ENCODE measurements around the gene NCEH1. TPM values are rescaled to one million over a fixed set of nuclear protein-coding genes. Genes with fewer than 3 reads are reported as not detected.
A peak's percentile ranks its signal among the peaks of the same experiment; 100 is the strongest.

NCEH1 gene
- total and polyA plus RNA-seq, 2 of the 13 experiments (the other 11 are each of a cell fraction or from before 2014, with no cell fraction given): 12.9 to 21.4 TPM

- TF ChIP-seq SOX13 (IDR thresholded peaks at IDR 0.05) (peak; percentile 89), SOX13 (CRISPR knock-in tag; conservative IDR thresholded peaks at IDR 0.05 in 1 of 2, IDR thresholded peaks at IDR 0.05 in 1 of 2) (peak in 1 of 2 experiments; percentile 100; a peak in 2 of 4 replicates), ZNF841 (CRISPR knock-in tag; IDR thresholded peaks at IDR 0.05; ENCODE audit: borderline replicate concordance) (no peak), ZBTB43 (CRISPR knock-in tag; conservative IDR thresholded peaks at IDR 0.05) (peak; percentile 40; the same call in 1 of the 2 replicates), SMARCC2 (IDR thresholded peaks at IDR 0.05) (no peak), ZFP82 (CRISPR knock-in tag; IDR thresholded peaks at IDR 0.05; ENCODE audit: borderline replicate concordance) (no peak), AKAP8 (CRISPR knock-in tag; IDR thresholded peaks at IDR 0.05) (no peak), RFXANK (CRISPR knock-in tag; IDR thresholded peaks at IDR 0.05) (0 out of 2 replicates have a peak, but pooled peaks have one; percentile 62), EED (CRISPR knock-in tag; IDR thresholded peaks at IDR 0.05) (no peak), PRDM10 (CRISPR knock-in tag; IDR thresholded peaks at IDR 0.05; ENCODE audit: low read depth) (0 out of 2 replicates have a peak, but pooled peaks have one; percentile 40), GATAD1 (CRISPR knock-in tag; IDR thresholded peaks at IDR 0.05) (peak; percentile 48; the same call in 1 of the 2 replicates), SIX4 (CRISPR knock-in tag; IDR thresholded peaks at IDR 0.05) (peak; percentile 83), ZNF24 (IDR thresholded peaks at IDR 0.05) (0 out of 2 replicates have a peak, but pooled peaks have one; percentile 24), SMAD3 (CRISPR knock-in tag; IDR thresholded peaks at IDR 0.05) (peak; percentile 82), SP140L (CRISPR knock-in tag; IDR thresholded peaks at IDR 0.05; ENCODE audit: borderline replicate concordance) (0 out of 2 replicates have a peak, but pooled peaks have one; percentile 77), FOXP1 (IDR thresholded peaks at IDR 0.05) (peak; percentile 68), FOXP1 (CRISPR knock-in tag; IDR thresholded peaks at IDR 0.05) (peak; percentile 92), ZBTB7A (CRISPR knock-in tag; IDR thresholded peaks at IDR 0.05) (no peak), ZSCAN20 (CRISPR knock-in tag; IDR thresholded peaks at IDR 0.05; ENCODE audit: borderline replicate concordance) (0 out of 2 replicates have a peak, but pooled peaks have one; percentile 32), ZNF3 (CRISPR knock-in tag; IDR thresholded peaks at IDR 0.05) (0 out of 2 replicates have a peak, but pooled peaks have one; percentile 48), TEAD2 (CRISPR knock-in tag; IDR thresholded peaks at IDR 0.05) (no peak), ZMYM3 (CRISPR knock-in tag; IDR thresholded peaks at IDR 0.05) (peak; percentile 77; the same call in 1 of the 2 replicates), RFXAP (CRISPR knock-in tag; IDR thresholded peaks at IDR 0.05; ENCODE audit: borderline replicate concordance) (0 out of 2 replicates have a peak, but pooled peaks have one; percentile 41), KDM6A (CRISPR knock-in tag; IDR thresholded peaks at IDR 0.05; ENCODE audit: low read depth) (peak; percentile 79; the same call in 1 of the 2 replicates)
- TF ChIP-seq, protein P1, sequence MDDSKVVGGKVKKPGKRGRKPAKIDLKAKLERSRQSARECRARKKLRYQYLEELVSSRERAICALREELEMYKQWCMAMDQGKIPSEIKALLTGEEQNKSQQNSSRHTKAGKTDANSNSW (CRISPR knock-in tag; IDR thresholded peaks at IDR 0.05; ENCODE audit: borderline replicate concordance): no peak
- TF ChIP-seq, protein P2, sequence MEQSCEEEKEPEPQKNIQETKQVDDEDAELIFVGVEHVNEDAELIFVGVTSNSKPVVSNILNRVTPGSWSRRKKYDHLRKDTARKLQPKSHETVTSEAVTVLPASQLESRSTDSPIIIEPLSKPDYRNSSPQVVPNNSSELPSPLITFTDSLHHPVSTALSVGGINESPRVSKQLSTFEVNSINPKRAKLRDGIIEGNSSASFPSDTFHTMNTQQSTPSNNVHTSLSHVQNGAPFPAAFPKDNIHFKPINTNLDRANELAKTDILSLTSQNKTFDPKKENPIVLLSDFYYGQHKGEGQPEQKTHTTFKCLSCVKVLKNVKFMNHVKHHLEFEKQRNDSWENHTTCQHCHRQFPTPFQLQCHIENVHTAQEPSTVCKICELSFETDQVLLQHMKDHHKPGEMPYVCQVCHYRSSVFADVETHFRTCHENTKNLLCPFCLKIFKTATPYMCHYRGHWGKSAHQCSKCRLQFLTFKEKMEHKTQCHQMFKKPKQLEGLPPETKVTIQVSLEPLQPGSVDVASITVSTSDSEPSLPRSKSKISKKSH (CRISPR knock-in tag; IDR thresholded peaks at IDR 0.05; ENCODE audit: borderline replicate concordance): no peak
These were observed 14.5 kb downstream of the NCEH1 start (continued) for GRCh38 chr3:172696357-172696756.
